HG02885 (cell line): ENCODE measurements around the gene GPC6.

Source experiments
- ATAC-seq: cut with Tn5 transposase; IDR thresholded peaks from one replicate; pipeline ENCODE4 v1.9.1; 2021; ENCODE audit warnings: mild to moderate bottlenecking; ENCODE audit not compliant: unreplicated experiment, poor library complexity

GPC6 gene

GRCh38 chr13:94115054-94115453 is 888.4 kb downstream of the GPC6 start:
- ATAC-seq = no peak

DNA sequence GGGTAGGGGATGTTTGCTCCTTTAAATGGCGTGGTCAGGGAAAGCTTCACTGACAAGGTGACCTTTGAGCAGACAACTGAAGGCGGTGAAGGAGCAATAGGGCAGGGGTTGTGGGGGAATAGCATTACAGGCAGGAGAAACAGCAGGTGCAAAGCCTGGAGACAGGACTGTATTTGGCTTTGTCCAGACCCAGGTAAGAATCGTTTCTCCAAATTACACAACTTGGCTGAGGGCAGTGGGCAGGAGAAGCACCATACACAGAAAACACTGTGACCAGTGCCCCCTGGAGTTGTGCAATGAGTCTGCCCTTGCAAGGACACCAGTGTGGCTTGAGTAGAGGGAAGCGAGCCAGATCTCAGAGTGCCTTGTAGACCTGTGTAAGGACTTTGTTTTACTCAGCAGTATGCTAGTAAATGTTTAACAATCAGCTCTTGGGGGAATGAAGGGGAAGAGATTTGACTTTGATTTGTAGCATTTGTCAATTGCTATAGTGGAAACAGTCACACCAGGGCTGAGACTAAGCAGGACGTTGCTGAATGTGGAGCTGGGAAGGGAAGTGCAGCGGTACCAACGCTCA is 892.8 kb downstream of the GPC6 start:
- ATAC-seq = no peak

DNA sequence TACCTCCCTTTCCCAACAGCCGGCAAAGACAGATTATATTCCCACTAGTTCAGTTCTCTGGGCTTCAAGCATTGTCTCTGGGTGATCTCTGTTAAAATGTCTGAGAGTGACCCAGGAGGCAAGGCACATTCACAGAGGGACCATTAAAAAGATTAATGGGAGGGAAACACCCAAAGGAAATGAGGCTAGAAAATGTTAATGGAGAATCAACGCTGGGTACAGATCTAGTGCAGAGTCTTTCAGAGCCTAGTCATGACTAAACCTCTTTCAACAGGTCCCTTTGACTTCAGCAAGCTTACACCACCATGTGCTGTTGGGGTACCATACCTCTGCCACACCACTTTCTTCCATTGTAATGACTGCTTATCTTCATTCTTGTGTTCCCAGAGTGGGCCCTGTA is 894.3 kb downstream of the GPC6 start:
- no peak for ATAC-seq

DNA sequence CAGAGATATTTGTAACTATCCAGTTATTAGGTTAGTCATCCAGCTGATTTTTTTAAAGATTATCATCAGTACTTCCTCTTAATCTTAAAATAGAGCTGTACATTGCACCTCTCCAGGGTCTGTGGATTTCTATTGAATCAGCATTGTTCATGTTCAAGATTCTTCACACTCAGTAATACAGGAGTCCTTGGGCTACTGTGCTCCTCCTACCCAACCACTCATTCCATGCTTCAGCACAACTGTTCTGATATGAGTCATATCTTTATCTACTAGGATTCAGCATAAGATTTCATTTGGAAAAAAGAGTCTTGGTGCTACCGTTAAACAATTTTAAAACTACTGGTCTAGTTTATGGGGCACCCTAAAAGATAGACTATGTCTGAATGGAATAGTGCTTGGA is 895.1 kb downstream of the GPC6 start:
- ATAC-seq = no peak

GRCh38 chr13:94122300-94122915 is 895.8 kb downstream of the GPC6 start:
- ATAC-seq = no peak

DNA sequence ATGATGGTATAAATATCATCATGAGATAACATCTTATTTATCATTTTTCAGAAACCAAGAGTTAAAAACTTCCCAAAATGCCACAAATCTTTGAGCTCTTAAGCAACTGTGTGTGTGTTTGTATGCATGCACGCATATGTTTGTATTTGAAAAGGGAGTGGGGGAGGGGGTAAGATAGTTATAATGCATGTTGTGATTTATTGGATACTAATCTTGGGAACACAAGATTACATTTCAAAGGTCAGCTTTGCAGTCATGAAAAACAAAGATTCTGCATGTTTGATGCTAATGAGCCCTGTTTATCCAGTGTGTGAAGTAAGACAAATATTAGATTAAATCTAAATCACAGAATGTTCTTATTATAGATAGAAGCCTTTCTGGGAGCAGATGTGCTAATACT is 897.0 kb downstream of the GPC6 start:
- no peak for ATAC-seq

GRCh38 chr13:94128430-94128829 is 901.8 kb downstream of the GPC6 start:
- ATAC-seq = no peak

DNA sequence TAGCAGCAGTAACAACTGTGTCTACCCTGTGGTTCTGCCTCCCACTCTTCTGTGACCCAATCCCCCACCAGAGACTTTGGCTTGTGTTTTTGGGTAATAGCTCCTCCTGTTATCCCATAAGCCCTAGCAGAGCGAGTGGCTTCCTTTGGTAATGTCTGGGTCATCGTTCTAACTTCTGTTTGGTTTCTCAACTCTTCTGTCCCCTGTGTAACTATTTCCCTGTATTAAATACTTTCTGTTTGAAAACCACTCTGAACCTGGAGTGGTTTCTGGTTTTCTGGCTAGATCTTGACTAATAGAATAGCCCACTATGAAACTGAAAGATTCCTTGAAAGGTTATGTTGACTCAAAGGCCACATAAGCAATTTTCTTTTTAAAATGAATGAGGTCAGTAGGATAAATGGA is 902.9 kb downstream of the GPC6 start:
- ATAC-seq = no peak

- no peak for ATAC-seq
These were observed 912.2 kb downstream of the GPC6 start for GRCh38 chr13:94138831-94139230.

- ATAC-seq = no peak
These were observed 912.9 kb downstream of the GPC6 start for GRCh38 chr13:94139393-94139995.

GRCh38 chr13:94140027-94140426 is 913.4 kb downstream of the GPC6 start:
- ATAC-seq = no peak

DNA sequence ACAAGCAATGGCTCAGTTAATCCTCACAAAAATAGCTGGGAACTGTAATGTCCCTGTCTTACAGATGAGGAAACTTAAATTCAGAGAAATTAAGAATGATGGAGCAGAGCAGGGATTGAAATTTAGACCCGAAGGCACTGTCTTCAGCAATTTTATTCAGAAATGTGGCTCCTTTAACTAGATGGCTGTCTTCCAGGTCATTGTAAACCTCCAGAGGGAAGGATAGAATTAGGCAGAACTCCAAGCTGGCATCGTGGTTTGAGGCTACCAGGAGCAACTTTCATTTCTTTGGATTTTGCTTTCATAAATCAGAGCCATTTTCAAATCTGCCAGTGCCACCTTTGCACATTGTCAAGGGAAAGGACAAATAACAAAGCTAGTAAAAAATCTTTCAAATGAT is 913.9 kb downstream of the GPC6 start:
- ATAC-seq = no peak

- ATAC-seq = no peak
These were observed 917.2 kb downstream of the GPC6 start for GRCh38 chr13:94143624-94144350.

- ATAC-seq = no peak
These were observed 919.4 kb downstream of the GPC6 start for GRCh38 chr13:94145966-94146365.

GRCh38 chr13:94153586-94153985 is 927.0 kb downstream of the GPC6 start:
- ATAC-seq = no peak

- no peak for ATAC-seq
These were observed 927.8 kb downstream of the GPC6 start for GRCh38 chr13:94154367-94154766.

- no peak for ATAC-seq
These were observed 931.2 kb downstream of the GPC6 start for GRCh38 chr13:94157705-94158218.

DNA sequence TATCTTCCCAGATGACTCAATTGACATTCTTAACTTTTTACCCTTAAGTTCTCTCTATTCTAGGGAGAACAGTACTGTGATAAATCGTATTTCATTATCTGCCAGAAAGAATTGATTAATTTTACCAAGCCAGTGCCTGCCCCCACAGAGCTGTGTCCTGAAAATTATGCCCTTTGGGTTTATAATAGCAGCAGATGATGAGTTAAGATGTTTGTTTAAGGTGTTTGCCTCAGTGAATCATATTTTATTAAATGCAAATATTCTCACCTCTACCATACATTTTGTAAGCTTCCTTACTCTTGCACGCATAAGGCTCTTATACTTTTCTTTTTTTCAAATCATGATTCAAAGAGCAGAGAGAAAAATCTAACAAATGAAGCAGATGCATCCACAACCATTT is 934.3 kb downstream of the GPC6 start:
- no peak for ATAC-seq

DNA sequence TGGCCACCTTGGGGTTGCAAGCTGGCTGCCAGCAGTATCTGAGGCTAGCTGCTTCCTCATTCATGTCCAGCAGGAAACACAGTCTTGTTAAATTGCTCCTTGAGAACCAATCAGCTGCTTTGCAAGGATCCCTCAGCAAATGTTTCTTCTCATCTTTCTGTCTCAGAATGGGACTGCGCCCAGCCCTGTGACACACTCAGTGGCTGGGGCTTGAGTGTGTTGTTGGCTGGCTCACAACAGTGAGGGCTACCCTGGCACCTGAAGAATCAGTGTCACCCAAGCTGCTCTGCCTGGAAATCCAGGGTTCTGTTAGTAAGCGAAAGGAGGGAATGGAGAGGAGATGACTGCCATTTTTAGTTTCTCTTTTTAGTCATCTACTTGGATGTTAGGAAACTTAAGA is 935.7 kb downstream of the GPC6 start:
- no peak for ATAC-seq

DNA sequence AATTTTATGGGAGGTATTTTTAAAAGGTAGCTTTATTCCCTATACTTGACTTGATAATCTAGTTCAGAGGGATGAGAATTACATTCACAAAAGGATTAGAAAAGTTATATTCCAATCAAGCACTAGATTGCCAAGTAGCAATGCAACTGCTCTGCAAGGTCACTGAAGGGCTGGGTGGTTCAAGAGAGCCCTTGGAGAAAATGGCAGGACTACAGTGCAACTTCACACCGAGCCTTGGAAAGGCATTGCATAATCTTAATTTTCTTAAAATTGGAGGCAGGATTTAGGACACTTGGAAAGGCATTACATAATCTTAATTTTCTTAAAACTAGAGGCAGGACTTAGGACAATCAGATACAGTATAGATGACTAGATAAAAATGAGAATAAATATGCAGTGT is 936.9 kb downstream of the GPC6 start:
- no peak for ATAC-seq

DNA sequence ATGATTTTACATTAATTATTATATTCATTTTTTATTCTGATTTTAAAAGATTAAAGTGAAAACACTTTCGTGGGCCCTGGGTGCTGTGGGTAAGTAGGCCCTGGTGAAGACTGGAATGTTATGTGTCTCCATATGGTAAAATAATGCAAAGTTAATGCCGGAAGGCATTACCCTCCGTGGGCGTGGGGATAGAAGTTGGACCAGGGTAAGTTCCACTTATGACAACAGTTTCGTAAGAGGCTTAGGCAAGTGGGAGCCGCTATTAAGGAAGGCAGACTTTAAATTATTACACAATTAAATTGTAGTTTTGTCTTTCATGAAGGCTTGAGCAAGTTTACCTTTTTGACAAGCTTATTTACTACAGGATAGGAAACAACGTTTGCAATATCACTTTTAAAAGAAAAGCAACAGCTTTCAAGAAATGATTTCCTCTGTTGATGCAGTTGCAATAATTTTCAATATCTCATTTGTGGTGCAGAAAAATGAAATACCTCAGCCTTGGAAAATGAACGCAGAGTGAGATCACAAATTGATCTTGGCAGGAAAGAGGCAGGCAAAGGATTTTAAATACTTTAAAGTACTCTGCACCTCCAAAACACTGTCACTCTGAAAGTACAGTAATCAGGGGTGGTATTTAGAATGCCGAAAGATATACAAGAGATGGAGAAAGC is 942.3 kb downstream of the GPC6 start:
- ATAC-seq = no peak
